NK-92 (cell line): ENCODE data around the gene CABLES2.

ENCODE experiments used
- DNase-seq: peaks from one replicate; lab custom pipeline; 2025; ENCODE audit not compliant: unreplicated experiment; lab: John Stamatoyannopoulos, UW

The CABLES2 gene

DNA sequence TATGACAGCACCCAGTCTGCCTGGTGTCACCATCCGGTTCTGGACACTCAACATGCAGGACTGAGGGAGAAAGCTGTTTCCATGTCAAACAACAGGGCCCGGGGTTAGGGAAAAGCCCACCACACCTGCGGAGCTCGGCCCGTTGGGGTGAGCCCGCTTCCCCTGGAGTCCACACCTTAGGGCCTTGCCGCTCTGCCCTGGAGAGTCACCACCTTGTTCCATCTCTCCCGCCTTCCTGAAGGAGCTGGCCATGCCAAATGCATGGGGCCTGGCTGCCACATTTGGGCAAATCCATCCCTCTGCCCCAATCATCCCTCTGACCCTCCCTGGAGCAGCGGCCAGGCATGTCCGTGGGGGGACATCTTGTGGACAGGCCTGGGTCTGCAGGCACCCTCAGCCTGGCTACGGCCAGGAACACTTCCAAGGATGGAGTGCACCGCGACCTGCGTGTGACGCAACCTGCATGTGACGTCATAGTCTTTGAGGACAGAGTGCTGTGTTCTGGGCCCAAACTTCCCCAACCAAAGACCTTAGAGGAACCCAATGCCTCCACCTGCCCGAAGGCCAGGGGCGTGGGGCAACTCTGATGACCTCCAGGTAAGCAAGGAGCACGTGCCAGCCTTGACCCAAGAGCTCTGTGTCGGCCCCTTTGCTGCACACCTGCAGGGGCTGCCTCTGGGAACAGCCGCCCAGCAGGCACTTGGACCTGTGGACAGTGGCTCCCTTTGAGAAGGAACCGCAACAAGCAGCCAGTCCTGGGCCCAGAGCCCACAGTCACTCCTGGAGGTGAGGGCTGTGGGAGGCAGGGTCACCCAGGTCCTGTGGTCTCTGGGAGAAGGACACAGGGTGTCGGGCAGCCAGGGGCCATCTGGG is 1.7 kb downstream of the CABLES2 start:
- DNase-seq, result no peak

DNA sequence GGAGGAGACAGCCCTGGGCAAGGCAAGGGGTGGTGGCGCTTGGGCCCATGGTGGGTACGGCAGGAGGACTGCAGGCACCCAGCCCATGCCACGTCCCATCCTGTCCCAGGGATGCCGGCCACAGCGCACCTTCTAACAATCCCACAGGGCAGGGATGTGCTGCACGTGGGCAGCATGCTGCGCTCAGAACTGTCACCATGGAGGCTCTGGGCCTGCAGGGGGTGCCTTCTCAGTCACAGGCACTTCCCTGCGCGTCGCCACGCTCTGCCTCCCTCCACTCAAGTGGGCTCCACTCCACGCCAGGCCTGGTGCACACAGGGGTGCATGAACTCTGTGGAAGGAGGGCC is 2.4 kb downstream of the CABLES2 start:
- no peak for DNase-seq

DNA sequence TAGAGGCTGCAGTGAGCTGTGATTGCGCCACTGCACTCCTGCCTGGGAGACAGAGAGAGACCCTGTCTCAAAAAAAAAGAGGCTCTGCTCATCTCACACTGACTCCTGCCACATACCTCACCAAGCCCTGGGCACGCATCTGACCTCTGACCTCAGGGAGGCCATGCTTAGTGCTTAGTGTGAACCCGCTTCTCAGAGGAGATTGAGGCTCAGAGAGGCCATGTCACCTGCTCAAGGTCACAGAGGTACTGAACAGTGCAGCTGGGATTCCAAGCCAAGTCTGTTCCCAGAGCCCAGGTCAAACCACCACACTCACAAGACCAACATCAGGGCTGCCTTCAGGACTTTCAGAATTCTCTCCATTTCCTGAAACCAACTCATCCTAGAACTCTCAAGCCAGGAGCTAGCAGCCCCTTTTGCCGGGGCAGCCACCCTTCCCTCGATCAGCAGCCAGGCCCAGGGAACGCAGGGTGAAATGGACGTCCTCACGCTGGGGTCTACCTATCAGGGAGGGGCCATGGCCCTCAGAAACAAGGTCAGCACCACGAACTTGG is 2.9 kb downstream of the CABLES2 start:
- no peak for DNase-seq

DNA sequence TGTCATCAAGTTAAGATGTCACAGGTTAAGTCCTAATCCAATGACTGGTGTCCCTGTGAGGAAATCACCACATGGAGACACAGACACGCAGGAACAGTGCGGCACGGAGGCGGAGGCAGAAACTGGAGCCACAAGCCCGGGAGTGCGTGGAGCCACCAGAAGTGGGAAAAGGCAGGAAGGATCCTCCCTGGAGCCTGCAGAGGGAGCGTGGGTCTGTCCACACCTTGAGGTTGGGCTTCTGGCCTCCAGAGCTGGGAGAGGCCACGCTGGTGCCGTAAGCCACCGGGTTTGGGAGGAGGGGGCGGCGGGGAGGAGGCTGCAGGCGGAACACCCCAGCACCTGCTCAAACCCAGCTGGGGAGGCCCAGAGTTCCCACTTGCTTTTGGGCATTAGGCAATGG is 3.8 kb downstream of the CABLES2 start:
- DNase-seq, result no peak

DNA sequence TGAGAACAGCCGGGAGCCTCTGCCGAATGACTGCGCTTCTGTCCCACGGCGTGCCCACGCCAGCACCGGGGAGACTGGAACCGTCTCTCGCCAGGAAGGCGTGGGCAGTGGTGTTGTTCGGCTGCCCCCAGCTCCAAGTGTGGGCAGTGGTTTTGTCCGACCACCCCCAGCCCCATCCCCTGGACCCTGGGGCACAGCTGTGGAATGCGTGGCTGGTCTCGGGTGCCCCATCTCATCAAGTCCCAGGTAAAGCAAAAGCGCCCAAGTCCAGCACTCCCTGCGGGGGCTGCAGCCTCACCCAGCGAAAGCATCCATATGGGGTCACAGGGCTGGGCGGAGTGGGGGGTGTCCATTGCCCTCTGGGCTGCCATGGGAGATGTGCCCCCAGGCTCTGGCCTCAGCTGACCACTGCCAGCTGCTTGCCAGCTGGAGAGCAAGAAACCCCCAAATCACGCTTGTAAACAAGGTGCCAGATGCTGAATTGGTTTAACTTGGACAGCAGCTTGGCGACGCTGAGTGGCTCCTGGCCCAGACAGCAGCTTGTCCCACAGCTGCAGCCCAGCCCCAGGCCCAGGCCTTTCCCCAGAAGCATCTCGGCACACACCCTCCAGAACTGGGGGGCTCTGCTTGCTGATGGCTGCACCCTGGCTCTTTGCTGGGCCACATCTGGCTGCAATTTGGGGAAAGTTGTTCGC is 4.5 kb downstream of the CABLES2 start:
- no peak for DNase-seq

DNA sequence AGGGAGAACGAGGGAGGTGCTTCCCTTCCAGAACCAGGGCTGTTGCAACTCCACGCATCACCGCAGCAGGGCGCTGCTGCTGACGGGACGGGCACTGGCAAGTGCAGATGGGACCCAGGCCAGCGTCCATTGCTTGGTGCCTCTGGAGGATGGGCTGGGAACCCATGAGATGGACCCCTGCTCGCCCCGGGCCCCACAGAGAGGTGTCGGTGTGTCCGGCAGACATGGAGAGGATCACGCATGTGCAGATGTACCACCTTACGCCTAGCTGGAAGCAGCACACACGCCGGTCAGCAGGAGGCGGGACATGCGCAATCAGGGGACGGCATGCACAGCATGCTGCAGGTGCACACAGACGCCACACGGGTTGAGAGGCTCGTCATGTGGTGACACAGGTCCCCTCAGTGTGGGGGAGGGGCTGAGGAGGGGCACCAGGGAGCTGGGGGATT is 5.7 kb downstream of the CABLES2 start:
- no peak for DNase-seq

DNA sequence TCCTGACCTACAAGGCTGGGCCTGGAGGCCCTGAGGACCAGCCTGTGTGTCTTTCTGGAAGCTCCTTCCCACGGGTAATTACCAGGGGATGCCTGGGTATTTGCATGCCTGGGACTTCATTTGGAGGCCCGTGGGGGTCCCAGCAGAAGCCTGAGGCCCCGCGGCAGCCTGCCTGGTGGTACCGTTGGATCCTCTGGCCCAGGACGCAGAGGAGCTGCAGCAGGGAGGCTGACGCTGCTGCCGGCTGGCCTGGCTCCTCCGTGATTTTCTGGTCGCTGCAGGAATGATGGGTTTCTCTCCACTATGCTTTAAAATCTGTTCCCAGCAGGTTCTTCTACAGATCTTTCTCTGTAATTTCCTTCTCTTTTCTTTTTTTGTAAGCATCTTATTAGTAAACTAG is 6.5 kb downstream of the CABLES2 start:
- no peak for DNase-seq

DNA sequence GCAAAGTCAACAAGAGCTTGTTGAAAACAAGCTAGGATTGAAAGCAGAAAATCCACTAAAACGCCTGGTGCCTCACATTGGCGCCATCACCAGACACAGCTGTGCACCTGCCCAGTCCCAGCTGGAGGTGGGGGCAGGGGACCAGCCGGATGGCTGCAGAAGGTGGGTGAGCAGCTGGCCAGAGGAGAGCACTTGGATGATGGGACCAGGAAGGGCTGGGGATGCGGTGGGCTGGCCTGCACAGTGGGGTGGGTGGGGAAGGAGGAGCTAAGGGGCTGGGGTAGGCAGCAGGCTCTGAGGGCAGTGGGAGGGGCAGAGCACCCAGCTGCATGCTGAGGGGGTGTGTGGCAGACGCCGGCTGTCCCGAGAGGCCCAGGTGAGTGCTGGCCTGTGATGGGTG is 7.1 kb downstream of the CABLES2 start:
- no peak for DNase-seq

DNA sequence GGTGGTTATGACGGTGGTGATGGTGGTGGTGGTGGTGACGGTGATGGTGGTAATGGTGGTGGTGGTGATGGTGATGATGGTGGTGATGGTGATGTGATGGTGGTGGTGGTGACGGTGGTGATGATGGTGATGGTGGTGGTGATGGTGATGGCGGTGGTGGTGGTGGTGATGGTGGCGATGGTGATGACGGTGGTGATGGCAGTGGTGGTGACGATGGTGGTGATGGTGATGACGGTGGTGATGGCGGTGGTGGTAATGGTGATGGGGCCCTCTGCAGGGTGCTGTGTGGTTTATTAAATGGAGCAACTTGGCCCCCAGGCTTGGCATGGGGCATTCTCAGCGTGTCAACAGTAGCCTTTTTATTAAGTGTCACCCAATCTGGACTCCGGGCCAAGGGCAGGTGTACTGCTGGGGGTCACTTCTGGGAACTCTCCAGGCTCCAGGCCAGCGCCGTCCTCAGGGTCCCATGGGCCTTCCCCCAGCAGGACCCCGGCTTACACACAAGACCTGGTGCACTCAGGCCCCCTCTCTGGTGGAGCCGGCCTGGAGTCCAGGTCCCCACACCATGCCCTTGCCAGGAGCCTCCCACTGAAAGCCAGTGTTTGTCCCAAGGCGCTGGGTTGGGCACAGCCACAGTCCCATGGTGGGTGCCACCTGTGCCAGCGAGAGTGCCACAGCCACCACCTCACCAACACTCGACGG is 8.8 kb downstream of the CABLES2 start:
- DNase-seq, result no peak

DNA sequence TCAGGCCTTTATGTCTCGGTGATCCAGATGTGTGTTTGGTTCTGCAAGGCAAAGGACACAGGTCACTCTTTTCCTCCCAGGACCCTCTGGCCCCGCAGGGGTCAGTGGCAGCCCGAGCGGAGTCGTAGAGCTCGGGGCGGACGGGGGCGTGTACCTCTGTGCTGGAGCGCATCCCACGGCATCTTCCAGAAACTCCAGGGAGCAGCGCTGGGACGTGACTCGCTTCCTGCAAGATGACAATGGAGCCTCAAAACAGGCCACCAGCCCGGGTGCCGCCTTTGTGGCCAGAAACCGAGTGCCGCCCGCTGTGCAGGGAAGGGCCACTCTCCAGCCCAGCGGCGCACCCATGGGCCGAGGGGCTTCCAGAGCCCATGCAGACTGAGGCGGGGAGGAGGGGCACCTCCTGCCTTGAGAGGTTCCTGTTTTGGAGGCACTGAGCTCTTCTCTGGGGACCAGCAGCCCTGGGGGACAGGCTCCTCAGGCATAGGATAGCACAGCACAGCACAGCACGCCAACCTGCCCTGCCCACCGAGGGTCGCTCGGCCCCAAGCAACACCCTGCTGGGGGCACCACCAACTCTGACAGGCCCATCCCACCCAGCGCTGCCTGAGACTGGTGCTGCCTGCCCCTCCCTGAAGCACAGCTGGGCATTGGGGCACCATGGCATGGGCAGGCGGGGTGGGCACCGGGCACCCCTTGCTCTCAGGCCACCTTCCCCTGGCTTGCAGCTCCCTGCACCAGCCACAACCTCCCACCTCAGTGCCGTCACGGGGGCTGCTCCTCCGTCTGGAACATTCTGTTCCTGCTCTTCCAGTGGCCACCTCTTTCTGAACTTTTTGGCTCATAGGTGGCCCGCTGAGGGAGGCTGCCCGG is 10.5 kb downstream of the CABLES2 start:
- DNase-seq, result no peak

DNA sequence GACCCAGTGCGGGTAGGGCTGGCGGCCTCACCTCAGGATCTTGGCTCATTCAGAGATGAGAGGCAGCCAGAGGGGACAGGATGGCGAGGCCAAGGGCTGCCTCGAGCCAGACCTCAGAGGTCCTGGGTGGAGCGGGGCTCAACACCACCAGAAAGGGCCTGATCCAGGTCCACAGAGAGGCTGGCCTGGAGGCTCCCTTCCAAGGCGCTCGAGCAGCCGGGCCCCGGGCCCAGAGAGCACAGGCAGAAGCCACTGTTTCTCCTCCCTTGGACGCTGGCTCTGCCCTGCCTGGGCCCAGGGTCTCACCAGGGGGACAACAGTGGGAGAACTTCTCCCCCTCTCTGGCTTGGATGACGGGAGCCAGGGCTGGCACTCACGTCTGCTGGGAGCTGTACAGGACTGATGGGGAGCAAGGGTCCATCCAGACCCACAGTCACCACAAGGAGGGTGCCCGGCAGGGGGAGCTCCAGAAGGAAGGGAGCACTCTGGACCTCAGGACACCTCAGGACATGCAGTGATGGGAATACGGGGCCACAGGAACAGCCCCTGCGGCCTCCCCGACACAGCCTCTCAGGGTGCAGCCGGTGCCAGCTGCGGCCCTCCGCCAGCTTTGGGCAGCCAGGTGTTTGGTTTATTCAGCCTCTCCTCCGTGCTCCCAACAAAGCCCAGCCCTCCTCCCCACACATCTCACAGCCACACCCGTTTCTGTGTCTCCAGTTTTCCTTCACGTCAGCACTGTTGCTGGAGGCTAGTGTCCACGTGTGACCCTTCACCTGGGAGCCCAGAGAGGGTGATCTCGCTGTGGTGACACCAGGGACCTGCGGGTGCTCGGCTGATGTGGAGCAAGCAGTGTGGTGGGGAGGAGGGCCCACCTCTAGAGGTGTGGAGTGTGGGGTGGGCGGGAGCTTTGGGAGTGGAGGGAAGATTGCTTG is 11.5 kb downstream of the CABLES2 start:
- DNase-seq, result no peak

DNA sequence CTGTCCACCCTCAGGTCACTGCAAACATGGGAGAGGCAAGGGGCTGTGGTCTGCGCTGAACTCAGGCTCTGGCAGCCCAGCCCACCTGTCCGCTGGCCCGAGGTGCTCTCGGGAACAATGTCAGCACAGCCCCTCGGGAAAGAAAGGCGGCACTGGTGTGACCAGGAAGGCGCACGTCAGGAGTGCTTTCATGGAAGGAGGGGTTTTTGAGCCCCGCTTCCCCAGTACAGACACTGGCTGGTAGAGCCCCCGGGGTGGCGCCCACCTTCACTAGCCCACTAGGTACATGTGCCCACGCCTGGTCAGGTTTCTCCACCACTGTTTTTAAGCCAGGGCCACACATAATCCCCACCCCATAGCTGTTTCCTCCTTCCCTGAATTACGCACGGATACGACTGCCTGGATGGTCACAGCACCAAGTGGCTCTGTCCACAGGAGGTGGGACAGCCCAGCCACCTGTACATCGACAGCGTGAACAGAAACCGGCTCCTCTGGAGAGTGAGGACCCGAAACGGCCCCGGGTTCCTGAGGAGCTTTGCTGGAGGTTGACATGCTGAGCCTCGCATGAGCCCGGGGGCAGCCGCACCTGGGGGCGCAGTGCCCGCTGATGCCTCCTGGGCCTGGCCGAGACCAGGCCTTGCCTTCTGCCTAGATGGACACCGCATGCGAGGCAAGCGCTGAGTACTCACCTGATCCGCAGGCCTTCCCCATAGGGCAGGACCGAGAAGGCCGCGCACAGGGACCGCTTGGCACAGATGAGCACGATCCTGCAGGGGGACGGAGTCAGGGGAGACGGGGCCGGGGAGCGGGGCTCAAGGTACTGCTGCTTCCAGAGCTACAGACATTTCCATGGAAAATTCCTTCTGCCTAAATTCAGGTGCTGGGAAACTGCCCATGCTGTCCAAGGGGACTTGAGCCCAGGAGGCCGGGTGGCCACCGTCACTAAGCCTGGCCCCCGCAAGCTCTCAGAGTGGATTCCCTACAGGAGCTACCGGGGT is 12.5 kb downstream of the CABLES2 start:
- no peak for DNase-seq

DNA sequence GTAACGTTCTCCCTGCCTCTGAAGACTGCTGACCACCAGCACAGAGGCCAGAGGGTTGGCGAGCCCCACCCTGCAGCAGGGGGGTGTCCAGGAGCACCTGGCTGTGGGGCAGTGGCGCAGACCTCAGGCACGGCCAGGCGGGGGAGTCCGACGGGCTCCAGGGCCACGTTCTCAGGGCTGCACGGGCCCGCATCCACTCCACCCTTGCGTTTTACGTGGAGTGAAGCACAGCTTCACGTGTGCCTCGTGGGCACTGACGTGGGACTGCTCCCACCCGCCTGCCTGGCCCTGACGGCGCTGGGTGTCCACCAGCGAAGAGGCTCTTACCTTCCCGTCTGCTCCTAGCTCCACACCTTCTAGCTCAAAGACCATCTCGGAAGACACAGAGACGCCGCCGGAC is 13.3 kb downstream of the CABLES2 start:
- DNase-seq, result no peak

DNA sequence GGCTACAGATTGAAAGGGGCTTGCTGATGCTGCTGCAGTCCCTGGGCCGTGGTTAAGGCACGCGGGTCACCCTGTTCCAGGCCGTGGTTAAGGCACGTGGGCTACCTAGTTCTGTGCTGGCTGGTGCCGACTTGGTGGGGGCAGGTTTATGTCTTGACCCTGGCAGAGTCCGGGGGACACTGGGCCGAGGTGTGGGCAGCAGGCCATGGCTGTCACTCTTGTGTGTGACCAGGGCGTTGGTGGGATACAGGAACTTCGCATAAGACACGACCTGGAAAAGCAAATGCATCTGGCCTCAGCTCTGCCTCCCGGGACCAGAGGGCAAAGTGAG is 13.8 kb downstream of the CABLES2 start:
- no peak for DNase-seq

DNA sequence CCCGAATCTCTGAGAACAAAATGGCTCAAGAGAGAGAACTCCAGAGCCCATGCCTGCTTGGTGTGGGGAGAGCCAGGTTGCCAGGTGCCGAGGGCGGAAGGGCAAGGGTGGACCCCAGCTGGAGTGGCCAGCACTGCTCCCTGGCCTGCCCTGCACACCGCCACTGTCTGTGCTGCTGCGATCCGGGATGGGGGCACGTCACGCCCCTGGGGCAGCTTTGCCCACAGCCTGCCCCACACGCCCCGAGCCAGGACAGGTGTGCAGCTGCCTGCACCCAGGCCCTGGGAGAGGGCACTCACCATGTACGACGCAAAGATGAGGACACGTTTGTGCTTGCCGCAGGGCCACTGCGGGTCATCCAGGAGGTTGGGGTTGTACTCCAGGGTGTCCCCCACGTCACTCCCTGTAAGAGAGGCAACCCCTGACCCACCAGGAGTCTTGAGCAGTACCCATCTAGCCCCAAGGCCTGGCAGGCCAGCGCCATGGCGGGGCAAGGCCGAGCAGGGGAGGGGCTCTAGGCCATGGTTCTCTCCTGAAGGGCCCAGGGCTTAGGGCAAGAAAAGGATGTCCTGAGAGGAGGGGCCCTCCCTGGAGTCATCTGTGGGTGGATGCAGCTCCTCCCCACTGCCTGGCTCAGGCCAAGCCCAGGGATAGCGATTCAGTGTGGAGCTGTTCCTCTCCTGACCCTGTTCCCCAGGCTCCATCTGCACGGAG is 14.3 kb downstream of the CABLES2 start:
- DNase-seq, result no peak

DNA sequence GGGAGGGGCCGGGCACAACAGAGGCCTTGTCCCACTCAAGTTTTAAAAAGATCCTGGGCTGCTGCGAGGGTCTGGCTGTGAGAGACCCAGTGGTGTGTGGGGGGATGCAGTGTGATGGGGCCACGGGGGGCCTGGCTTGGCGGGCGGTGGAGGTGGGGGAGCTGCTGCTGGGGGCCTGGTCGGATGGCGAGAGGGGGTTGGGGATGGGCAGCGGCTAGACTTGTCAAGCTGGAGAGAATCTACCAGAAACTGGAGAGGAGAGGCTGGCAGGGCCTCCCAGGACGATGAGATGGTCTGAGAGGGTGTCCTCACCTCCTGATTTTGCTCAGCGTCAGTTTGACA is 15.0 kb downstream of the CABLES2 start:
- no peak for DNase-seq

DNA sequence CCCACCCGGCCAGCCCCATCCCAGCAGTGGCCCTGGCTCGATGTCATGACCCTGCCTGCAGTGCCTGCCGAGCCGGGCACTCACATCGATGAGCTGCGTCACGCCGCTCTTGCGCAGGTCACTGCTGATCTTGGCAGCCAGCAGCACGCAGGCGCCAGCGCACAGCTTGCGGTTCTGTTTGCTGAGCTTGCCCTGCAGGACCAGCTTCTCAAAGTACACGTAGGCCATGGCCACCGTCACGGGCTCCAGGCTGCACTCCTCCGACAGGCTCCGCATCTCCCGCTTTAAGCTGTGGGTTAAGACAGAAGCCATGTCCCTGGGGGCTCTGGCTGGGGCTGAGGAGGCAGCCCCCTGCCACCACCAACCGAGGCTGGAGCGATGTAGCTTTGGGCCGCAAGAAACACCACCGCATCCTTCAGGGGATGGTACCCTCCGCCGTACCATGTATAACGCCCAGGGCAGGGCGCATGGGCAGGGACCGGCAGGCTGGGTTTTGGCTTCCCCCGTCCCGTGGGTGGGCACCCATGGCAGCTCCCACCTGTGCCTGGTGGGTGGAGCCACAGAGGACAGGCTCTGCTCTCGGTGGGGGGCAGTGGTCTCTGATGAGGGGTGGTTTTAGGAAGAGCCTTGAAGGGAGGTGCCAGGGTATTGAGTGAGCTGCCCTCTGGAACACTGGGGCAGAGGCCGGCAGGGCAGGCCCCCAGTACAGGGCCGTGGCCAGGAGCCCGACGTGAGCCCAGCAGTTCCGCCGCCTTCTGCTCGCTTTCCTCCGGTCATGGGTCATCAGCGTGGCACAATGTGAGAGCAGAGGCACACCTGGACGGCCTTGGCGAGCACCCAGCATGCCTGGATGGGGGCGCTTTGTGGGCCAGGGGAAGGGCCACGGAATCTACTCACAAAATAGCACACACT is 15.7 kb downstream of the CABLES2 start:
- no peak for DNase-seq
